CD14-positive monocyte (primary cell): ENCODE data around the gene CDH3. TPM values are rescaled to one million over a fixed set of nuclear protein-coding genes. Genes with fewer than 3 reads are reported as not detected.
A peak's percentile ranks its signal among the peaks of the same experiment; 100 is the strongest.

ENCODE experiments used
- DNase-seq, 3 donors: peaks; one replicate each; pipeline ENCODE4 v3.0.0-alpha.2; 2011 to 2022
- H2AFZ ChIP-seq: 2 replicates; pipeline ENCODE4 v1.6.0; 2012; ENCODE audit warnings: mild to moderate bottlenecking, low read depth, low read length, inconsistent platforms; ENCODE audit not compliant: insufficient read depth, poor library complexity, severe bottlenecking
- H3K27ac ChIP-seq, 2 donors: 1 replicate in 1 of 2; 2 replicates in 1 of 2; pipeline ENCODE4 v1.5.1; 2012 to 2013; ENCODE audit warnings: low read length in 2 of 2, control low read depth in 1 of 2, inconsistent platforms in 1 of 2, low read depth in 1 of 2, mild to moderate bottlenecking in 1 of 2
- H3K27me3 ChIP-seq, 2 donors: one replicate each; pipeline versions ENCODE4 v1.6.0 to v1.6.1; 2011 to 2013; ENCODE audit warnings: low read length in 2 of 2; ENCODE audit not compliant: control insufficient read depth in 2 of 2, insufficient read depth in 2 of 2
- H3K36me3 ChIP-seq, 2 donors: replicated peaks in 1 of 2; 1 replicate in 1 of 2; 2 replicates in 1 of 2; pipeline versions ENCODE4 v1.5.1 to v1.6.1; 2012 to 2013; ENCODE audit warnings: low read length in 2 of 2, control low read depth in 1 of 2, inconsistent platforms in 1 of 2, mild to moderate bottlenecking in 1 of 2; ENCODE audit not compliant: insufficient read depth in 2 of 2, control insufficient read depth in 1 of 2
- H3K4me1 ChIP-seq, 2 donors: 1 replicate in 1 of 2; 2 replicates in 1 of 2; pipeline versions ENCODE4 v1.5.1 to v1.6.1; 2012 to 2013; ENCODE audit warnings: low read length in 2 of 2, control low read depth in 1 of 2, inconsistent platforms in 1 of 2, mild to moderate bottlenecking in 1 of 2, moderate library complexity in 1 of 2; ENCODE audit not compliant: insufficient read depth in 2 of 2, control insufficient read depth in 1 of 2
- H3K4me2 ChIP-seq: replicated peaks from 2 replicates; pipeline ENCODE3; 2012; ENCODE audit warnings: low read length, moderate library complexity, mild to moderate bottlenecking; ENCODE audit not compliant: poor library complexity, severe bottlenecking; ENCODE audit errors: extremely low read depth
- H3K4me3 ChIP-seq, 3 experiments: fragments of 200-600 bp in 1 of 3; sonication (generic) in 1 of 3; replicated peaks in 1 of 3; 1 replicate in 2 of 3; 2 replicates in 1 of 3; pipeline ENCODE4 v1.5.1; 2011 to 2013; ENCODE audit warnings: low read length in 3 of 3, mild to moderate bottlenecking in 3 of 3, control low read depth in 2 of 3, low read depth in 2 of 3, inconsistent platforms in 1 of 3, moderate library complexity in 1 of 3
- H3K79me2 ChIP-seq: 2 replicates; pipeline ENCODE4 v1.6.0; 2012; ENCODE audit warnings: mild to moderate bottlenecking, control low read depth, inconsistent platforms, low read length, moderate library complexity; ENCODE audit not compliant: insufficient read depth
- H3K9ac ChIP-seq: 2 replicates; pipeline ENCODE4 v1.6.0; 2017; ENCODE audit warnings: low read length, mild to moderate bottlenecking; ENCODE audit not compliant: insufficient read depth, poor library complexity, severe bottlenecking
- H3K9me3 ChIP-seq, 2 donors: replicated peaks in 1 of 2; 1 replicate in 1 of 2; 2 replicates in 1 of 2; pipeline versions ENCODE4 v1.5.1 to v1.6.1; 2012 to 2013; ENCODE audit warnings: low read length in 2 of 2, control low read depth in 1 of 2; ENCODE audit not compliant: control insufficient read depth in 1 of 2, insufficient read depth in 1 of 2
- H4K20me1 ChIP-seq: 2 replicates; pipeline ENCODE4 v1.6.0; 2012; ENCODE audit warnings: mild to moderate bottlenecking, low read length, control low read depth, moderate library complexity; ENCODE audit not compliant: insufficient read depth
- H3K27ac Mint-ChIP-seq, 7 donors: one replicate each; pipeline ENCODE4 v1.8.0; 2020; ENCODE audit warnings: mild to moderate bottlenecking in 7 of 7, mixed read lengths in 7 of 7, moderate library complexity in 6 of 7, inconsistent platforms in 2 of 7
- H3K27me3 Mint-ChIP-seq, 3 donors: one replicate each; pipeline ENCODE4 v1.8.0; 2021 to 2022; ENCODE audit warnings: low read depth in 3 of 3, mild to moderate bottlenecking in 3 of 3, mixed read lengths in 3 of 3, moderate library complexity in 3 of 3, inconsistent platforms in 1 of 3
- H3K36me3 Mint-ChIP-seq, 2 donors: one replicate each; pipeline ENCODE4 v1.8.0; 2020; ENCODE audit warnings: mixed read lengths in 2 of 2, inconsistent platforms in 1 of 2, mild to moderate bottlenecking in 1 of 2
- H3K4me1 Mint-ChIP-seq: one replicate; pipeline ENCODE4 v1.8.0; 2020; ENCODE audit warnings: mild to moderate bottlenecking, mixed read lengths
- H3K4me3 Mint-ChIP-seq, 2 donors: one replicate each; pipeline ENCODE4 v1.8.0; 2020; ENCODE audit warnings: mild to moderate bottlenecking in 2 of 2, mixed read lengths in 2 of 2, moderate library complexity in 1 of 2
- H3K9me3 Mint-ChIP-seq, 7 donors: one replicate each; pipeline ENCODE4 v1.8.0; 2020 to 2022; ENCODE audit warnings: mixed read lengths in 7 of 7, mild to moderate bottlenecking in 6 of 7, moderate library complexity in 6 of 7, inconsistent platforms in 2 of 7
- CTCF ChIP-seq: fragments of 200-600 bp; IDR thresholded peaks from one replicate; pipeline ENCODE4 v1.8.0; 2022; ENCODE audit warnings: antibody characterized with exemption, mild to moderate bottlenecking
- WGBS: methylation state at CpG from one replicate; pipeline ENCODE4 v1.1.5; 2013; ENCODE audit warnings: missing lambda C conversion rate; ENCODE audit not compliant: insufficient coverage; 5-methylcytosine and 5-hydroxymethylcytosine counted together
- intact Hi-C, 2 donors: fragments of 100-400 bp; cut with micrococcal nuclease; formaldehyde crosslinking; loops; one replicate each; pipeline versions ENCODE4 v1.15.0 to v1.15.1; 2023
- polyA plus RNA-seq, 3 donors: library from polyadenylated mRNA; depleted of rRNA in 1 of 3; unstranded in 2 of 3; stranded (reverse) in 1 of 3; fragments of 300-500 nt in 2 of 3; fragments of >200 nt in 1 of 3; fragmentation: Illumina TruSeq in 2 of 3; gene quantifications; 1 replicate in 2 of 3; 2 replicates in 1 of 3; pipeline ENCODE4 v1.2.3, GENCODE V29; 2012 to 2021

CDH3 gene
- polyA plus RNA-seq, 3 donors: not detected

GRCh38 chr16:68711421-68712139 is 66.5 kb downstream of the CDH3 start:
- Histone ChIP-seq H4K20me1 (no peaks in the 10 kb centered on the region), H3K9me3 (no peaks in the 10 kb centered on the region), H3K27me3 (no peaks in the 10 kb centered on the region), H3K27ac (peak overlapping the region; percentile 50 to 59), H3K9ac (no peak overlapping the region), H3K4me1 (peaks cover 37 to 41% of the 10 kb centered on the region in 2 donors), H3K4me2 (peak overlapping the region; percentile 53), H3K36me3 (no peaks in the 10 kb centered on the region), H3K4me3 (peak overlapping the region in 1 of 3 experiments; percentile 42), H3K79me2 (no peaks in the 10 kb centered on the region), H2AFZ (no peak overlapping the region)
- Mint-ChIP-seq H3K36me3 (no peaks in the 10 kb centered on the region), H3K4me1 (peaks cover 36% of the 10 kb centered on the region), H3K27ac (peak overlapping the region; percentile 42 to 88 (median 62)), H3K9me3 (peaks cover 0 to 12% (median 0%) of the 10 kb centered on the region in 7 donors), H3K4me3 (peak overlapping the region; percentile 18 to 79), H3K27me3 (peaks cover 1 to 14% (median 12%) of the 10 kb centered on the region in 3 donors)
- no peak for TF ChIP-seq CTCF
- intact Hi-C loops: no loop called here
- WGBS: 2% methylated on average over 4 of the region's 14 CpGs
- DNase-seq: peak; percentile 79 to 99 (median 90)

DNA sequence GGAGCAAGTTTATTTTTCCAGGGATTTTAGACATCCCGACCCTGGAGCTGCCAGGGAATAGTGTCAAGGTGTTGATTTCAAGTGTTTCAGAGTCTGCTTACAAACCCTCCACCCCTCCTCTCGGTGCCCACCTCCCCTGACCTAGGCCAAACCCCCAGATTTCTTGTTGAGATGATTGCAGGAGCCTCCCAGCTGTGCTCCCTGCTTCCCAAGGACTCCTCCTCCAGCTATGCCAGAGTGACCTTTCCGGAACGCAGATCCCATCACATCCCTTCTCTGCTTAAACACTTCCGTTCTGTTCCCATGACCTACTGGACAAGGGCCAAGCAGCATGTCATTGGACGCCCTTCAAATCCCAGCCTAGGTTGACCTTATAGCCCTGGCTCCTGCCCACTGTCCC is 68.3 kb downstream of the CDH3 start:
- H4K20me1 ChIP-seq: no peaks in the 10 kb centered on the region
- Mint-ChIP-seq H3K36me3 (no peaks in the 10 kb centered on the region), H3K4me1 (peaks cover 36% of the 10 kb centered on the region), H3K27me3 (peaks cover 1 to 15% (median 12%) of the 10 kb centered on the region in 3 donors), H3K9me3 (peaks cover 0 to 21% (median 3%) of the 10 kb centered on the region in 7 donors), H3K4me3 (no peak overlapping the region), H3K27ac (no peak overlapping the region)
- H3K4me1 ChIP-seq: peaks cover 37 to 41% of the 10 kb centered on the region in 2 donors
- no peak for TF ChIP-seq CTCF
- DNase-seq: no peak
- H3K36me3 ChIP-seq: no peaks in the 10 kb centered on the region
- H3K79me2 ChIP-seq: no peaks in the 10 kb centered on the region
- WGBS: 89% methylated on average over 5 of the region's 6 CpGs
- H3K4me3 ChIP-seq: no peak overlapping the region
- no peak overlapping the region for H2AFZ ChIP-seq
- H3K9ac ChIP-seq: no peak overlapping the region
- H3K4me2 ChIP-seq: no peak overlapping the region
- intact Hi-C loops: no loop called here
- H3K9me3 ChIP-seq: peaks cover 0 to 5% of the 10 kb centered on the region in 2 donors
- no peaks in the 10 kb centered on the region for H3K27me3 ChIP-seq
- H3K27ac ChIP-seq: no peak overlapping the region
